ENCODE data around the gene TMEM181. TPM values are rescaled to one million over a fixed set of nuclear protein-coding genes. Genes with fewer than 3 reads are reported as not detected.

The TMEM181 gene
- total and polyA plus RNA-seq, 2 of the 13 experiments (the other 11 are each of a cell fraction or from before 2014, with no cell fraction given), result 59.1 to 108 TPM

DNA sequence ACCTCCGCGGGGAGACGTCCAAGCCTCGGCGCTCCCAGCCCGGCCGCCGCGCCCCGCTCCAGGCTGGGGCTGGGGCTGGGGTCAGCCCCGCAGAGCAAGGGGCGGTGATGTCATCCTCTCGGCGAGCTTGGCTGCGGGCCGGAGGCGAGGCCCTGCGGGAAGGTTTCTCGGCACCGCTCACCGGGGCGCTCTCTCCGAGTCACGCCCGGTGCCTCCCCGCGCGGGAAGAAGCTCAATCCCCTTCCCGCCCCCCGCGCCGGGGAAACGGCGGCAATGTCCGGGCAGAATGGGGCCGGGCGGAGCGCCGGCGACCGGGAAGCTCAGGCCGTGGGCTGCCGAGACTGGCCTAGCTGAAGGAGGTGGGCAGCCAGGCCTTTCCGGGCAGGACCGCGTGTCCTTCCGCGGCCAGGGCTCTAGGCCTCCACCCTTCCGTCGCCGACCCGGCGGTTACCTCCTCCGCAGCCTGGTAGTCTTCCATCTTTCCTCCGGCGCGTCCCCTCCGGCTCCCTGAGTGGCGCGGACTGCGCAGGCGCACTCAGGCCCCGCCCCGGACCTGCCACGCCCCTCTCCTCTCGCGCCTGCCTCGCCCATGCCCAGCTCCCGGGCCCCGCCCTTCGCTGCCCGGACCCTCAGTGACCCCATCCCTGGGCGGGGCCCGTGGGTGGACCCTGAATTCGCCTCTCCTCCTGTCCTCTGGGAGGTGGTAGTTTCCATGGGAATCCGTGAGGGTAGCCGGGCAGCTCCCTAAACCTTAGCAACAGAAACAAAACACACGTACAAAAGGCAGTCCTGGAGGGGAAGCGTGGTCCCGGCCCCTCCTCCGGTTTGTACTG lies 84.6 kb downstream of the TMEM181 start, which contains the start of gene DYNLT1 (continued):
- TF ChIP-seq, protein P1, sequence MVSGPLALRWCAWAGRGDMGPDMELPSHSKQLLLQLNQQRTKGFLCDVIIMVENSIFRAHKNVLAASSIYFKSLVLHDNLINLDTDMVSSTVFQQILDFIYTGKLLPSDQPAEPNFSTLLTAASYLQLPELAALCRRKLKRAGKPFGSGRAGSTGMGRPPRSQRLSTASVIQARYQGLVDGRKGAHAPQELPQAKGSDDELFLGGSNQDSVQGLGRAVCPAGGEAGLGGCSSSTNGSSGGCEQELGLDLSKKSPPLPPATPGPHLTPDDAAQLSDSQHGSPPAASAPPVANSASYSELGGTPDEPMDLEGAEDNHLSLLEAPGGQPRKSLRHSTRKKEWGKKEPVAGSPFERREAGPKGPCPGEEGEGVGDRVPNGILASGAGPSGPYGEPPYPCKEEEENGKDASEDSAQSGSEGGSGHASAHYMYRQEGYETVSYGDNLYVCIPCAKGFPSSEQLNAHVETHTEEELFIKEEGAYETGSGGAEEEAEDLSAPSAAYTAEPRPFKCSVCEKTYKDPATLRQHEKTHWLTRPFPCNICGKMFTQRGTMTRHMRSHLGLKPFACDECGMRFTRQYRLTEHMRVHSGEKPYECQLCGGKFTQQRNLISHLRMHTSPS (CRISPR knock-in tag; IDR thresholded peaks at IDR 0.05; ENCODE audit: low read depth), result no peak; the same call in 1 of the 2 replicates
- TF ChIP-seq CREB1 (IDR thresholded peaks at IDR 0.05), result 0 out of 2 replicates have a peak, but pooled peaks have one; percentile 13
- TF ChIP-seq CREB1 (CRISPR knock-in tag; IDR thresholded peaks at IDR 0.05), result no peak
- TF ChIP-seq, protein P2, sequence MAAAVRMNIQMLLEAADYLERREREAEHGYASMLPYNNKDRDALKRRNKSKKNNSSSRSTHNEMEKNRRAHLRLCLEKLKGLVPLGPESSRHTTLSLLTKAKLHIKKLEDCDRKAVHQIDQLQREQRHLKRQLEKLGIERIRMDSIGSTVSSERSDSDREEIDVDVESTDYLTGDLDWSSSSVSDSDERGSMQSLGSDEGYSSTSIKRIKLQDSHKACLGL (CRISPR knock-in tag; IDR thresholded peaks at IDR 0.05), result peak; percentile 88
- TF ChIP-seq ZNF225 (CRISPR knock-in tag; IDR thresholded peaks at IDR 0.05), result peak; percentile 60; the same call in 1 of the 2 replicates
- TF ChIP-seq, protein P3, sequence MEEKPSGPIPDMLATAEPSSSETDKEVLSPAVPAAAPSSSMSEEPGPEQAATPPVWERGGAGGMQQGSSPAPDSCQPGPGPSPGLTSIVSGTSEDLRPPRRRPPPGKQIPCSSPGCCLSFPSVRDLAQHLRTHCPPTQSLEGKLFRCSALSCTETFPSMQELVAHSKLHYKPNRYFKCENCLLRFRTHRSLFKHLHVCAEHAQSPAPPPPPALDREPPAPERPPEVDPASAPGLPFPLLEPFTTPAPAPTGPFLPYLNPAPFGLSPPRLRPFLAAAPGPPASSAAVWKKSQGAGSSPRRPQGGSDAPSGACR (CRISPR knock-in tag; IDR thresholded peaks at IDR 0.05), result peak; percentile 96
- no peak for TF ChIP-seq MAFF (IDR thresholded peaks at IDR 0.05; ENCODE audit: low read depth, low read length)
- peak; percentile 69 for TF ChIP-seq SPEN (CRISPR knock-in tag; IDR thresholded peaks at IDR 0.05; ENCODE audit: low read depth)
- no peak for TF ChIP-seq SKI (IDR thresholded peaks at IDR 0.05; ENCODE audit: partially characterized antibody)
- peak; percentile 56; the same call in 1 of the 2 replicates for TF ChIP-seq ZNF543 (CRISPR knock-in tag; IDR thresholded peaks at IDR 0.05)
- peak; percentile 74; the same call in 1 of the 2 replicates for TF ChIP-seq MLLT10 (CRISPR knock-in tag; IDR thresholded peaks at IDR 0.05)
- TF ChIP-seq ZNF629 (CRISPR knock-in tag; conservative IDR thresholded peaks at IDR 0.05), result 0 out of 2 replicates have a peak, but pooled peaks have one; percentile 2
- TF ChIP-seq, protein P4, sequence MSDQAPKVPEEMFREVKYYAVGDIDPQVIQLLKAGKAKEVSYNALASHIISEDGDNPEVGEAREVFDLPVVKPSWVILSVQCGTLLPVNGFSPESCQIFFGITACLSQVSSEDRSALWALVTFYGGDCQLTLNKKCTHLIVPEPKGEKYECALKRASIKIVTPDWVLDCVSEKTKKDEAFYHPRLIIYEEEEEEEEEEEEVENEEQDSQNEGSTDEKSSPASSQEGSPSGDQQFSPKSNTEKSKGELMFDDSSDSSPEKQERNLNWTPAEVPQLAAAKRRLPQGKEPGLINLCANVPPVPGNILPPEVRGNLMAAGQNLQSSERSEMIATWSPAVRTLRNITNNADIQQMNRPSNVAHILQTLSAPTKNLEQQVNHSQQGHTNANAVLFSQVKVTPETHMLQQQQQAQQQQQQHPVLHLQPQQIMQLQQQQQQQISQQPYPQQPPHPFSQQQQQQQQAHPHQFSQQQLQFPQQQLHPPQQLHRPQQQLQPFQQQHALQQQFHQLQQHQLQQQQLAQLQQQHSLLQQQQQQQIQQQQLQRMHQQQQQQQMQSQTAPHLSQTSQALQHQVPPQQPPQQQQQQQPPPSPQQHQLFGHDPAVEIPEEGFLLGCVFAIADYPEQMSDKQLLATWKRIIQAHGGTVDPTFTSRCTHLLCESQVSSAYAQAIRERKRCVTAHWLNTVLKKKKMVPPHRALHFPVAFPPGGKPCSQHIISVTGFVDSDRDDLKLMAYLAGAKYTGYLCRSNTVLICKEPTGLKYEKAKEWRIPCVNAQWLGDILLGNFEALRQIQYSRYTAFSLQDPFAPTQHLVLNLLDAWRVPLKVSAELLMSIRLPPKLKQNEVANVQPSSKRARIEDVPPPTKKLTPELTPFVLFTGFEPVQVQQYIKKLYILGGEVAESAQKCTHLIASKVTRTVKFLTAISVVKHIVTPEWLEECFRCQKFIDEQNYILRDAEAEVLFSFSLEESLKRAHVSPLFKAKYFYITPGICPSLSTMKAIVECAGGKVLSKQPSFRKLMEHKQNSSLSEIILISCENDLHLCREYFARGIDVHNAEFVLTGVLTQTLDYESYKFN (CRISPR knock-in tag; conservative IDR thresholded peaks at IDR 0.05), result 0 out of 2 replicates have a peak, but pooled peaks have one; percentile 26
- TF ChIP-seq ZNF224 (CRISPR knock-in tag; IDR thresholded peaks at IDR 0.05), result peak; percentile 85; the same call in 1 of the 2 replicates
- TF ChIP-seq BCL6 (CRISPR knock-in tag; IDR thresholded peaks at IDR 0.05), result peak; percentile 39
- TF ChIP-seq SAFB2 (CRISPR knock-in tag; IDR thresholded peaks at IDR 0.05; ENCODE audit: borderline replicate concordance, low read depth), result peak; percentile 48
- 0 out of 2 replicates have a peak, but pooled peaks have one; percentile 14 for TF ChIP-seq REL (CRISPR knock-in tag; conservative IDR thresholded peaks at IDR 0.05)
- TF ChIP-seq MED1 (CRISPR knock-in tag; IDR thresholded peaks at IDR 0.05), result peak; percentile 53
- TF ChIP-seq, protein P5, sequence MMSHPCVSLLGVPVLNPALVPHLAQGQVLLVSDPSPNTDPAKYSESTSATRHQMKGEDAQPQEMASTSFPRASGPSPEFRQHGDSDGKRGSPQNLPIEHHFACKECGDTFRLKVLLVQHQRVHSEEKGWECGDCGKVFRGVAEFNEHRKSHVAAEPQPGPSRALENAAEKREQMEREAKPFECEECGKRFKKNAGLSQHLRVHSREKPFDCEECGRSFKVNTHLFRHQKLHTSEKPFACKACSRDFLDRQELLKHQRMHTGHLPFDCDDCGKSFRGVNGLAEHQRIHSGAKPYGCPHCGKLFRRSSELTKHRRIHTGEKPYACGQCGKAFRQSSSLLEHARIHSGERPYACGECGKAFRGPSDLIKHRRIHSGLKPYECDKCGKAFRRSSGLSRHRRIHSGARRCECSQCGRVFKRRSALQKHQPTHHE (CRISPR knock-in tag; IDR thresholded peaks at IDR 0.05; ENCODE audit: borderline replicate concordance), result peak; percentile 69; the same call in 1 of the 2 replicates
- TF ChIP-seq ZIK1 (CRISPR knock-in tag; IDR thresholded peaks at IDR 0.05; ENCODE audit: borderline replicate concordance, low read depth), result peak; percentile 87; the same call in 1 of the 2 replicates
- TF ChIP-seq MAFK (conservative IDR thresholded peaks at IDR 0.05 in 1 of 2, IDR thresholded peaks at IDR 0.05 in 1 of 2; ENCODE audit: low read length in 2 of 2), result no peak

All from HepG2 (cell line).